T-helper 9 cell (primary cell): ENCODE results near the gene PTPN18.

Experiments used
- DNase-seq: peaks from one replicate; pipeline ENCODE4 v3.0.0-alpha.2; 2020

PTPN18 gene

GRCh38 chr2:130339885-130340745 is 15.7 kb upstream of the PTPN18 start:
- no peak for DNase-seq

GRCh38 chr2:130341562-130342019 is 14.3 kb upstream of the PTPN18 start:
- DNase-seq, result no peak

- DNase-seq, result peak; percentile 77
These were observed 13.8 kb upstream of the PTPN18 start for GRCh38 chr2:130342020-130342532.

- peak; percentile 89 for DNase-seq
These were observed 13.2 kb upstream of the PTPN18 start, which contains the start of gene IMP4 for GRCh38 chr2:130342533-130343275. Gene IMP4 (plus strand): TSS chr2:130342897. CDS start chr2:130342933, 36 bp downstream.

GRCh38 chr2:130344578-130344977 is 11.3 kb upstream of the PTPN18 start:
- DNase-seq, result no peak

GRCh38 chr2:130345091-130345490 is 10.8 kb upstream of the PTPN18 start:
- no peak for DNase-seq

GRCh38 chr2:130345611-130346010 is 10.2 kb upstream of the PTPN18 start:
- no peak for DNase-seq

- DNase-seq, result no peak
These were observed 9.7 kb upstream of the PTPN18 start for GRCh38 chr2:130346041-130346740.

GRCh38 chr2:130346741-130347066 is 9.2 kb upstream of the PTPN18 start:
- no peak for DNase-seq

- no peak for DNase-seq
These were observed 8.5 kb upstream of the PTPN18 start for GRCh38 chr2:130347220-130347925.

GRCh38 chr2:130349174-130349573 is 6.7 kb upstream of the PTPN18 start:
- no peak for DNase-seq

GRCh38 chr2:130351711-130352110 is 4.1 kb upstream of the PTPN18 start:
- DNase-seq, result no peak

GRCh38 chr2:130352237-130352636 is 3.6 kb upstream of the PTPN18 start:
- DNase-seq, result no peak

GRCh38 chr2:130353291-130354138 is 2.3 kb upstream of the PTPN18 start:
- DNase-seq, result no peak

- DNase-seq, result no peak
These were observed 1.8 kb upstream of the PTPN18 start for GRCh38 chr2:130354139-130354428.

GRCh38 chr2:130355172-130355577 is 681 bp upstream of the PTPN18 start:
- DNase-seq, result no peak

- no peak for DNase-seq
These were observed 2.0 kb downstream of the PTPN18 start for GRCh38 chr2:130357864-130358263.

- no peak for DNase-seq
These were observed 2.8 kb downstream of the PTPN18 start for GRCh38 chr2:130358420-130359350.

- DNase-seq, result no peak
These were observed 3.6 kb downstream of the PTPN18 start for GRCh38 chr2:130359466-130359865.

GRCh38 chr2:130363479-130363878 is 7.6 kb downstream of the PTPN18 start:
- no peak for DNase-seq

- no peak for DNase-seq
These were observed 9.2 kb downstream of the PTPN18 start for GRCh38 chr2:130365075-130365474.
